Medulla oblongata (tissue), 1 donor: Measurements from ENCODE around the gene PECR.
A peak's percentile ranks its signal among the peaks of the same experiment; 100 is the strongest.

ENCODE experiments used
- DNase-seq: peaks from one replicate; pipeline ENCODE4 v3.0.0-alpha.2; 2015; ENCODE audit errors: extremely low spot score

Gene PECR

DNA sequence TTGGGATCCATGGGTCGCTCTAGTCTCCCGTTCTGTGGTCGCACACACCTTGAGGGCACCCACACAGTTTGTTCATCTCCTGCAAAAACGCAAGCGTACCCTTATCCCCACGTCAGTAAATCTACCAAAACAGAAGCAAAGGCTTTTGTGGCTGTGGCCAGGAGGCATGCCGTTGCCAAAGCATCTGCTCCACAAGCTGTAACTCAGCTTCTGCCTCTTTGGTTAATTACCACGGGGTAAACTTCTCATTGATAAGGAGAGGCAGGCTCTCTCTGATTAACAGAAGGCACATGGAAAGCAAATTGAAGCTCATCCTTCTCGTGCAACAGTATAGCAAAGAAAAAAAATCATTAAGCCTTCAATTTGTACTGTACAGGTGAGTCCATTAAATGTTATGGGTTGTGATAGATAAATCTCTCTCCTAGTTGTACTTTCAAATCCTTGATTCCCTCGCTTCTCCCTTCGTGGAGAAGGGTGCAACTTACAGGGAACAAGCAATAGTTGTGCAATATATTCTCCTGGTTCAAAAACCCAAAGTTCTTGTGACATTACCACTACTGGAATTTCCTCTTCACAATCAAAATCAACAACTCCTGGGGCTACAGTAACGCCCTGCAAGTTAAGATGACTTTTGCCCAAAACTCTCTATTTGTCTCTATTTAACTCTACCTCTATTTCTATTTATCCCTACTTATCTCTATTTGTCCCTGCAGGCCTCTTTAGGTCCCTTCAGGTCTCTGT, 10.3 kb downstream of the PECR start:
- DNase-seq: no peak

DNA sequence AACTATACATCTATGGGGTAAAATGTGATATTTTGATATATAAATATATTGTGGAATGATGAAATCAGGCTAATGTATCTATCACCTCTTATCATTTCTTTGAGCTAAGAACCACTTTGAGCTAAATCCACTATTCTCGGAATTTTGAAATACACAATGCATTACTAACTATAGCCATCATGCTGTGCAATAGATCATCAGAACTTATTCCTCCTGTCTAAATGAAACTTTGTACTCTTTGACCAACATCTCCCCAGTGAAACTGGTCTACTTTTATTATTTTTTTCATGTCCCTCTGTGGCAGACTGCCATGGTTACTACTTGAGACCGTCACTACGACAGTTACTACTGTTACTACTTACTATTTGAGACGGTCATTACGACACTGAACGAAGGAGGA, 11.4 kb downstream of the PECR start:
- DNase-seq: no peak

DNA sequence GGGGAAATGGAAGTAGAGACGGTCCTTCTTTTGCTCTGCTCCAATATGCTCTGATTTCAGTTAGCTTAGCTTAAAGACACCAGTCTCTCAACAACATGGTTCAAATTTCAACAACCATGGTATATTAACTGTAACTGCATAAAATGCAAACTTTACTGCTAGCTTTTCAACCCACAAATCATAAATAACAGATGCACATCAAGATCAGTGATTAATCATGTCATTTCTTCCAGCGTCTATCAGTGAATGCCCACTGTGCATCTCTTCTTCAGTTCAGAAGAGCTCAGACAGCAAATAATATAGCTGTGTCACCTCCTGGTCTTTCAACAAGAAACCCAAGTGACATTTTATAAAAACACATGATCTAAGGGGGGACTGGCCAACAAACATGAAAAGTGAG, 12.6 kb downstream of the PECR start:
- DNase-seq: no peak

DNA sequence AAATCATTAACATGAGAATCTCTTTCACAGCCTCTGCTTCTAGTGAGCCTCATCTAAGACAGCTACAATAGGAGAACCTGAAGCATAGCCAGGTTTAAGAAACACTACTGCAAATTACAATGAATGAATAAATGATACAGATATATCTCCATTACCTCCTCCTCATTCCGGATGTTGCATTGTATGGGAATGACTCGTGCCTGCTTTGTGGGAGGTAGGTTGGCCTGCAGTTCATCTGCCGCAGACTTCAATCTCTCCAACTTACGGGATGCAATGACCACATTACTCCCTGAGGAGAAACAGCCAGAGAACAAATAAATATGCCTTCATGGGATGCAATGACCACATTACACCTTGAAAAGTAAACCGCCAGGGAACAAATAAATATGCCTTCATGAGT, 15.4 kb downstream of the PECR start:
- no peak for DNase-seq

DNA sequence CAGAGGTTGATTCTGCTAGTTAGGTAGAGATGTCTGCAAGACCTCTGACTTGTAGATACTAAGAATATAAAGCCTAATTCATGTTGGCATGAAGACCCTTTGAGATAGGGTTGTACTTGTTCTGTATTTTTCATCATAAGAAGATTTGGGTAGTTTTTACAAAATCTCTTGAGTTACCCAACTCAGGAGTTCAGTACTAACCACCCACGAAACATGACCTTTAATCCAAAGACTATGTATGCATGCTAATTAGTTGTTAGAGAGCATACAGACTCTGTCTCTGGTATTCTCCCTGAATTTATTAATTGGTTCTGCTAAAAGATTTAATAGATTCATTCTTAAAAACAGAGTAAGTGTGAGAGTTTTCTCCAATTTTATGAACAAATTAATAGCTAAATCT, 16.9 kb downstream of the PECR start:
- DNase-seq: no peak

DNA sequence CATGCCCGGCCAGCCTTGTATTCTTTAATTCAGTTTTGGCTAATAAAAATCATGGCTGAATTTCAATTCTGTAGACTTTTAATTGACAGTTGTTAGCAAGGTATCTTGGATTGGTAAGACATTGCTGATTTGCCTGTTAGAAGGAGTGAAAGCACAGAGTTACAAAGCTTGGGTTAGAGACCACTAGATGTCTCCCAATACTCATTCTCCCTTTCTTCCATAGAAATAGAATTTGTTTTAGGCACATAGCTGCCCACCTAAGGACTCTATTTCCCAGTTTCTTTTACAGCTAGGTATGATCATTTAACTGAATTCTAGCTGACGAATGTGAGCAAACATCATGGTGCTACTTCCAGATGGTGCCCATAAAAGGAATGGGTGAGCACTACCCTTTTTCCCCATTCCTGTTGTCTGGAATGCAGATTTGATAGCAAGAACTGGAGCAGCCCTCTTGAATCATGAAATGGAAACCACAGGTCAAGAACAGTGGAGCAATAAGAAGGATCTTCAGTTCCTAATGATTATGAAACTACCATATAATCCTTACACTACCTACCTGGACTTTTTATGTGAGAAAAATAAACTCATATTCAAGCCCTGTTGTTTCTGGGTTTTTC, 17.5 kb downstream of the PECR start:
- DNase-seq: no peak

DNA sequence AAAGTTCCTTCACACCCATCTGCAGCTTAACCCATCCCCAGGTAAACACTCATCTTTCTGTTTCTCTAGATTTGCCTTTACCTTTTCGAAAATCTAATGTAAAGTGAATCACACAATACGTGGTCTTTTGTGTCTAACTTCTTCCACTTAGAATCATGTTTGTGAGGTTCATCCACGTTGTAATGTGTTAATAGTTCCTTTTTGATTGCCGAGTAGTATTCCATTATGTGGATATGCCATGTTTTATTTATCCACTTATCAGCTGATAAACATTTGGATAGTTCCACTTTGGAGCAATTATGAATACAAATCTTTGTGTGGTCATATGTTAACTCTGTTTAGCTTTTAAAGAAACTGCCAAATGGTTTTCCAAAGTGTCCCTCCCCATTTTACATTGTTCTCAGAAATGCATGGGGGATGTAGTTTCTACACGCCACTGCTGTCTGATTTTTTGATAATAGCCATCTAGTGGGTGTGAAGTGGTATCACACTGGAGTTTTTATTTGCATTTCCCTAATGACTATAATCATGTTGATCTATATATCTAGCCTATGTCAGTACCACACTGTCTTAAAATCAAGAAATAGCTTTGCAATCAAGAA, 22.3 kb downstream of the PECR start:
- DNase-seq: no peak

DNA sequence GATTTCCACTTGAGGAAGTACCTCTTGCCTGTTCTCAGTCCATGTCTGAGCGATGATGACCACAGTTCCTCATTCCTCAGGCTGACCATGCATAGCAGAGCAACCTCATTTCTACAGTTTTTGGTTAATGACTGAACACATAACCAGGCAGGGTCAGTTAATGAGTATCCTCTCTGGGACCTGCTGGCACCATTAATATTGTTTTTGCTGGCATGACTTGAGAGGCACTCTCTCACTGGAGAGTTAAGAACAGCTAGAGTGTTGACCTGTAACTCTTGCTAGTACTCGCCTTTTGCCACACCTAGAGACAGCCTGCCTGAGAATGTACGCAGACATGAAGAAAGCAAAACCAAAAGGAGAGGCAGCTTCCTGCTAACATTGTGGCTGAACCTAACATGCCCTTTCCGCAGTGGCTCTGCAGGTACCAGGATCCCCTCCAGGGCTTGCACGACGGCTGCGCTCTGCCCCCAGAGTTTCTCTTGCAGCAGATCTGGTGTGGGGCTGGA, 23.9 kb downstream of the PECR start:
- DNase-seq: peak; percentile 56

DNA sequence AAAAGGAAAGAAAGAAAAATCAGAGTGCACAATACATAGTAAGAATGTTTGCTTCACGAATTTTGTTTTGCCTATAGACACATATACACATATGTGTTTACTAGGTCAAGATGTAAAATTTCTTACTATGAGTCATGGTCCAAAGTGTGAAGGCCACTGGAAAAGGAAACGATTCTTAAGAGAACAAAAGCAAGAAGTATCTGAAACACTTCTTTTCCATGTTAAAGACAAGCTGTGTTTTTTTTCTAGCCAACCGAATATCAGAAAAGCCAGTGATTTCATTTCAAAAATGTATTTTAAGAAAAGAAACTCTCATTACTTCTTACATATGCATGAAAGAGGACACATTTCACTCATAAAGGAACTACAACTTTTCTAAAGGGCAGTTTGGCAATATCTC, 24.9 kb downstream of the PECR start:
- DNase-seq: no peak

DNA sequence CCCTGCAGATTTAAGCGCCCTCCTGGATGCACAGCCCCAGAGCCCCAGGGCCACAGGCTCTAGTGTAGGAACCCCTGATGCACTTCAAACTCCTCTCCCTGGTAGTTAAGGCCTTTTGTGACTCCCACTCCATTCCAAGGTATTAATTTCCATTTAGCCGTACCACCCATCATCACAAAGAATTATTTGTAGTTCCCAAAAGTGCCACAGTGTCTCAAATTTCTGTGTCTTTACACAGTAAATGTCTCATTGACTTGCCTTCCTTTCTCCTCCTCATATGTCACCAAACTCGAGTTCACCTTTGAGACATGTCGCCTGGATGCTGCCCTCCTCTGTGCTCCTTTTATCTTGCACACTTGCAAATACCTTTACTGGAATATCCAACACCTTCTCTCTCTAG, 25.9 kb downstream of the PECR start:
- DNase-seq: no peak

DNA sequence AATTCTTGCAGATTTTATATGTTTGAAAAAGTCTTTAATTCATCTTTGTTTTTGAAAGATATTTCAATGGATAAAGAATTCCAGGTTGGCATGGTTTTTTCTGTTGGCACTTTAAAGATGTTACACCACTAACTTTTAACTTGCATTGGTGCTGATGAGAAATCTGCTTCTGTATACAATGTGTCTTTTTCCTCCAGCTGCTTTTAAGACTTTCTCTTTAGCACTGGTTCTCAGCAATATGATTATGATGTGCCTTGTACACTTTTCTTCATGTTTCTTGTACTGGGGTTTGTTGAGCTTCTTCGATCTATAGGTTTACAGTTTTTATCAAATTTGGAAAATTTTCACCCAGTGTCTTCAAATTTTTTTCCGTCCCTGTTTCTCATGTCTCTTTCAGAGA, 29.2 kb downstream of the PECR start:
- no peak for DNase-seq

DNA sequence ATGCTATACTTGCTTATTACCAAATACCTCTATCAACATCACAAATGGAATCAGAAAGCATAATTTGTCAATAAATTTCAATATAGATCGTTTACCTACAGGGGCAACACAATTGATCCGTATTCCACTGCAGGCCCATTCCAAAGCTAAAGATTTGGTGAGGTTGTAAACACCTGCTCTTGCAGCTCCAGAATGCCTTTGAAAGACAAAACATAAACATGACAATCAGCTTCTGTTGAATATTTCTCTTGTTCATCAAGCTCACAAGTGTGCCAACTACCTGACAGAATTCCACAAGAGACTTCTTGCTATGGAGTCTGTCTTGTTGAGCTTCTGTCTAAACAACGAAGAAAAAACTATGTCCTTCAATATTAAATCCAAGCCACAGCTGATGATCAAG, 30.3 kb downstream of the PECR start:
- no peak for DNase-seq

DNA sequence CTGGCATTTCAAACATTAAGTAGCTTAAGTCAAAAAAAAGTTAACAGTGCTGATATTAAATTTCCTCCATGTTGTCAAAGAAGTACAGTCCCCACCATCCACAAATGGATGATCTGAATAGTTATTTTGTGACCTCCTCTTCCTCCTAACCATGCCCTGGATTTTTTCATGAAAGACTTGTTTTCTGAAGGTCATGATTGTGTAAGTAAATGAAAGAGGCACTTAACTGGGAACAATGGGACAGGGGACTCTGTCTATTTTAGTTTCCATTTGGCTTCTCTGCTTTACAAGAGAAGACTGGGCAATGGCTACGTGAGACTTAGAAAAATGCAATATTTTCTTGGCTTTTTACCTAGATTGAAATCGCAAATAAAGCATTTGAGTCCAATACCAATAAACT, 32.2 kb downstream of the PECR start:
- peak; percentile 20 for DNase-seq

DNA sequence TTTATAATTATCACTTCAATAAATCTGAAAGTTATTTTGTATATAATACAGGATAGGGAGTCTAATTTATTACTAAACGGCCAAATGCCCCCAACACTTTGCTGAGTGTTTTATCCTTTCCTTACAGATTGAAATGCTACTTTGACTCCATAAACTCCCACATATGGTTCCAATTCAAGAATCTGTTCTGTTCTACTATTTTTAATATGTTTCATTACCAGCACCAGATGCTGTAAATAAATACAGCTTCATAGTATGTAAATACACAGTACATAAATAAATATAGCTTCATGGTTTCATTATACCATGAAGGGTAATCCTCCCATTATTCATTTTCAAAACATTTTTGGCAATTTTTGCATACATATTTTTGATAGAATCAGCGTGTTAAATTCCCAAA, 34.2 kb downstream of the PECR start:
- no peak for DNase-seq

DNA sequence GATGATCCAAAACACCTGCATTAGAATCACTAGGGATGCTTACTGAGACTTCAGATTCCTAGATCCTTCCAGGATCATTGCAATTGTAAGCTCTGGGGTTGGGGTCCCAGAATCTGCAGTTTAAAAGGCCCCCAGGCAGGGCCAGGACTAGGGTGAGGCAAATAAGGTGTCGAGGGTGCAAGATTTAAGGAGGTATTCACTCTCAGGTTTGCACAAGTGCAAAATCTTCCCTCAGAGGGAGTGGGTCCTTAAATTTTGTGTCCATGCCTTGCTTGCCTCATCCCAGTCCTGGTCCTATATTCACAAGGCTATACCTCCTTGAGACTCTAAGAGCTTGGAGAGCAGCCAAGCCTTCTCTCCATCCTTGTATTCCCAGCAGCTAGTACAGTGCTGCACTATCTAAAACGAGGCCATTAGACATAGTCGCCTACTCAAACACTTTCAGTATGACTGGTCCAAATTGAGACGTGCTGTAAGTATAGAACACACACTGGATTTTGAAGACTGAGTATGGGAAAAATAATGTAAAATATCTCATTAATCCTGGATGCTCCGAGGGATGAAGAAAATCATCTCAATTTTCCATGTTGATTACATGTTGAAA, 36.6 kb downstream of the PECR start:
- DNase-seq: no peak

DNA sequence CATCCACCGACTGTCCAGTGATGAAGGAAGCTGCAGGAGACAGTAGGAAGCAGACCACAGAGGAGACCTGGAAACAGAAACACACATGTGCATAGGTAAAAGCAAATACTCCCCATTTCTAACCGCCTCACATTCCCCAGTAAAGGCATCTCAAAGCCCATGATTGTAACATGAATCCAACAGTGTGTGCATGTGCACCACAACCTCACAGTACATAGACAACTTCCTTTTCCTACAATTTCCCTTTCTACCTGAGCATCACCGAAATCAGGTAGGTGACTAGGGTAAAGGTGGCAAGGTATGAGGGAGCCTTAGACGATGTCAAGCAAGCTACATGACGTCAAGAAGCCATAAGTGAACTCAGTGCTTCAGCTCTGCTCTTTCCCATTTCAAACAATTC, 37.7 kb downstream of the PECR start:
- no peak for DNase-seq

DNA sequence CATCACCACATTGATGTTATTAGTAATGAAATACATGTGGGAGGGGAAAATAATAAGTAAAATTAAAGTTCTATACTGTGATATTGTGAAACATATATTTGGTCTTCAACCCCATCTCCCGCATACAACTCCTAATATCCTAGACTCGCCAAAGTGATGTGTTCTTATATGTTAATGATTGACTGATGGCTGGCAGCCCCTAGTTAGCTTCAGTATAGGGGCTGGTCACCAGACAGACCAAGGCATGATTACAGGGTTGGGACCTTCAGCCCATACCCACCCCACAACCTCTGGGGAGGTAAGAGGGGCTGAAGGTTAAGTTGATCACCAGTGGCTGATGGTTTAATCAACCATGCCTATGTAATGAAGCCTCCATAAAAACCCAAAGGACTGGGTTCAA, 40.2 kb downstream of the PECR start:
- DNase-seq: no peak

DNA sequence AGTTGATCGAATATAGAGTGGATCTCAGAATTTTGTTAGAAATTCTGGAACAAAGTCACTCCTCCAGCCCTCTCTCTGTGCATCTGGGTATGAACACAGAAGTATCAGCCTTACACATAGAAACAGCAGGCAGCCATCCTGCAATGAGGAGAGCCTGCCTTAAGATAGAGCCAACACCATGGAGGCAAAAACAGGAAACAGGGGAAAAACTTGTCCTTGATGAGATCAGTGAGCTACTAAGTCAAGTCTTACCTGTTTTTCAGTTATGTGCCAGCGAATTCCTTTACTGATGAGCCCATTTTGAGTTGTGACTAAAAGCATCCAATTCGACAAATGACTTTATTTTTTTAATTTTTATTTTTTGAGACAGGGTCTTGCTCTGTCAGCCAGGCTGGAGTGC, 41.7 kb downstream of the PECR start:
- DNase-seq: no peak

DNA sequence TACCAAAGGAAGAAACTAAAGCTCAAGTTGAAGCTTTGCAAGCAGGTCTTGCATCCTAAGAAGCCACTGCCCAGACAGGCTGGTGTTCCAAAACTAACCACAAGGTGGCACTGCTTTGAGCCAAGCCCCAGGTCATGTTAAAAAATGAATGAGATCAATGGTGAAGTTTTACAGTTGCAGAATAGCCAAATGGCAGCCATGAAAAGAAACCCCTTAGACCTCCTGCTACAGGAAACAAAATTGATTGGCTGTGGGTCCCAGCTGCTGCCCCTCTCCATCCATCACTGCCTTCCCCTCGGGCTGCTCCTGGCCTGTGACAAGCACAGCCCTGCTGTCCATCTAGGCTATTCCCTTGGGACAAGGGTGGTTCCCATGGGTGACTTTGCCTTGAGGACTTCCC, 47.5 kb downstream of the PECR start:
- DNase-seq: peak; percentile 80

DNA sequence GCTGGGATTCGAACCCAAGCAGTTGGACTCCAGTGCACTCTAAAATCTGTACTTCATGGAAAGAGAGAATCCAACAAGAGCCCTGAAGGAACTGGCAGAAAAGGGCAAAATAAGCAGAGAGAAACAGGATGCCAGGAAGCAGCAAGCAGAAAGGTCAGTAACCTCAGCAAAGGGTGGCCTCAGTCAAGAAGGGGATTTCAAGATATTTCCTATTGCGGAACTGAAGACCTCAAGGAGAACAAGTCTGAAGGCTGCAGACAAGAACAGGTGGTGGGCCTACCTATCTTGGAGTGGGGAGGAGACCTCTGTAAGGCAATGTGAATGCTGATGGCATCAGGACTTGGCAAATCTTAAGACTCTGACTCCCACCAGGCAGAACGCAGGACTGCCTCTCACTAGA, 48.2 kb downstream of the PECR start:
- DNase-seq: no peak

DNA sequence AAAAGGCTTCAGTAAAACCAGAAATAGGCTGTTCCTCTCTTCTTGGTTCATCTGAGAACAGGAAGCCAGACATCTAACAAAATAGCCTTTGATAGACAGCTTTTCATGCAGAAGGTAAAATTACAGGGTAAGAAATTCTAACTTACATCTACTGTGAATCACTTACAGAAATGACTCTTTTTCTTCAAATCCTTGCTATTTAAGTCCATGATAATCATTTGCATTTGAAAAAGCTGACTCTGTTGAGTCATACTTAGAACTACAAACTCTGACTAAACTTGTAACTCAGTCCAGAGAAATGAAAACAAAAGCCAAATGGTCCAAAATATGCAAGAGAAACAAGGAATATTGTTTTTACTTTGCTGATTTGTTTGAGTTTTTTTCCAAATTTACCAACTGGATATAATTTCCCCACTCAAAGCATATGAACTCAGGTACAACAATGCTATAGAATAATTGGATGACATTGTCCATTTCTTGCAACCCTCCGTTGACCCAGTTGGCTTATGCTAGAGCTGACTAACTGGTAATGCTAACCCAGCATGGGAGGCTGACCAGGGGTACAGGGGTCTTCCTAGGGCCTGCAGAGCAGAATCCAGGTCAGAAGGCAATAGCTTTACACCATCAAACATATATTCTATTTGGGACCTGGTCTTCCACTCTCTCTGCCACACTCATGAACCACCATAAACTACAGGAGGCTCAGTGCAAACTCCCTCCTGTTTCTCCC, 49.5 kb downstream of the PECR start:
- no peak for DNase-seq

DNA sequence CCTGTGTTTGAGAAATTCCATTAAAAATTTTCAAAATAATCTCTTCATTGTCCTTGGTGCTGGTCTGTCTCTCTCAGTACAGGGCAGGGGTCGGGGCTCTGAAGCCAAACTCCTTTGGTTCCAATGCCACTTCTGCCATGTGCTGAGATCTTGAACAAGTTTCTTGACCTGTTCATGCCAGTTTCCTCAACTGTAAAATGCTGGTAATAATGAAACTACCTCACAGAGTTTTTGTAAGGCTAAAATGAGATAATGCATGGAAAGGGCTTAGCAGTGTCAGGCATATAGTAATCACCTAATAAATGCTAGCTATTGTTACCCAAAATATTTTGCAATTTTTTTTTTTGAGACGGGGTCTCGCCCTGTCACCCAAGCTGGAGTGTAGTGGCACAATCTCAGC, 51.4 kb downstream of the PECR start:
- no peak for DNase-seq
